RPMI8226 (cell line): ENCODE data around the gene SIK3.

Experiments
- DNase-seq: peaks from one replicate; pipeline ENCODE4 v3.0.0-alpha.2; 2015

SIK3 gene

DNA sequence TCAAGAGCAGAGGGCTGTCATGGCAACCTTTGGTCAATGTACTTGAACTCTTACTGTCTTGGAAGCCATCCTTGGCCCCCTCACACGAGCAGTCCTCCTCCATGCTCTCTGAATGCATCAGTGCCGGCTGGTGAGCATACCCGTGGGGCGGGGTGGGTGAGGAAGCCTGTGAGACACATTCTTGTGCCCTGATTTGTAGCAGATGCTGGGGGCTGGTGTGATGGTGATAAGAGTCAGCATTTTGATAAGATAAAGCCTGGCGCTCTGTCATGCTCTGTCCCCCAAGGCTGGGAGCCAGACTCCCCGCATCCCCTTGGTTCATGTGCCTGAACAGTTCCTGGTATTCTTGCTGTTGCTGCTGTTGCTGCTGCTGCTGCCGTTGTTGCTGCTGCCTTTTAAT, 240.3 kb downstream of the SIK3 start:
- no peak for DNase-seq

DNA sequence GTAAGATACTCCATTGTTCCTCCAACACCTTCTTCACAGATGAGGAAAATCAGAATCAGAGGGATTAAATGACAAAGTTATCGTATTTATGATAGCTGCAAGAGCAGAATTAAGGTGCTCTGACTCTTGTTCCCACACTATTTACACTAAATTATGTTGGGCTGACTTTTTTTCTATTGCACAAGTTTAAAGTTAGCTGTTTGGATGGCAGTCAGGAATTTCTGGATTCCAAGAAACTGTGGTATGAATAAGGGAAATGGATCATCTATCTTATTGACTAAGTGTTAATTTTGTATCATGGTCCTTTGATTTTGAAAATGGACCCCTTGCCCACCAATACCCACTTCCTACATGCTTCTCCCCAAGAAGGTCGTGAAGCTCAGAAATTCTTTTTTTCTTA, 240.9 kb downstream of the SIK3 start:
- DNase-seq: no peak

DNA sequence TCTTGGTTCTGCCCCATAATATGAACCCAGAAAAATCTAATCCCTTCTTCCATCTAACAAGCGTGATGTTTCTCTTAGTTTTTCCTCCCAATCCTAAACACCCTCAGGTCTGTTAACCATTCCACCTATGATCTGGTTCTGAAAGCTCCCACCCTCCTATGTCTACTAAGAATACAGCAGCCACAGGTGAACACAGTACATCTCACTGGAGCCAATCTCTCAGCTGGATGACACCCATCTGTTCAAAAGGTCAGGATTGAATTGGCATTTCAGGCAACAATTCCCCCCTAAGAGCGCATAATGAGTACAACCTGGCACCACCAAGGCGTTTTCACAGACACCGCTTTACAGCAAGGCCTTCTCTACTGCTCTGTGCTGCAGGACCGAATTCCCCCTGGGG, 241.8 kb downstream of the SIK3 start:
- no peak for DNase-seq

GRCh38 chr11:116855413-116855812, 242.8 kb downstream of the SIK3 start:
- no peak for DNase-seq

DNA sequence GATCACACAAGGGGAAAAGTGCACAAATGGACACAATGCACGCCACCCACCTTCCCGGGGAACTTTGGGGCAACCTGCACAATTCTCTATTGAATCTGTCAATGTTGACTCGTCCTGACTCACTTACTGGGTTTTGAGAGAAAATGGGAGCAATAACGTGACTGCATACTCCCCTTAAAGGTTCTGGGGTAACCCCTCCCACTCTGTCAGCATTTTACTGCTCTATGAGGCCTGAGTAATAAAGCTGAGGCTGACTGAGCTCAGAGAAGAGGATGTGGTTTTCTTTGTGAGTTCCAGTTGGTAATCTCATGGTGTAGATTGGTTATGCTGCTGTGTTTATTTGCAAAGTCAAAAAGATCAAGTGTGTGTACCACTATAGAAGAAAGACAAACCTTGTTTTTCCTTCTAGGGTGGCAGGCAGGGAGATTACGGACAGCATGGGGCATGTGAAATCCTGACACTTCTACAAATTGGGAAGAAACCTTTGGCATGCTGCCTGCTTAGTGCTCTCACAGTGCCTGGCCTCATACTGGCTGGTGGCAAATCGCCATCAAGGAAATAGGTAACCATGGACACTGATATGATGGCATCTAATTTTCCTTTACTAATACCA, 244.7 kb downstream of the SIK3 start:
- DNase-seq: no peak

- no peak for DNase-seq
These were observed 245.8 kb downstream of the SIK3 start for GRCh38 chr11:116852261-116853031.

DNA sequence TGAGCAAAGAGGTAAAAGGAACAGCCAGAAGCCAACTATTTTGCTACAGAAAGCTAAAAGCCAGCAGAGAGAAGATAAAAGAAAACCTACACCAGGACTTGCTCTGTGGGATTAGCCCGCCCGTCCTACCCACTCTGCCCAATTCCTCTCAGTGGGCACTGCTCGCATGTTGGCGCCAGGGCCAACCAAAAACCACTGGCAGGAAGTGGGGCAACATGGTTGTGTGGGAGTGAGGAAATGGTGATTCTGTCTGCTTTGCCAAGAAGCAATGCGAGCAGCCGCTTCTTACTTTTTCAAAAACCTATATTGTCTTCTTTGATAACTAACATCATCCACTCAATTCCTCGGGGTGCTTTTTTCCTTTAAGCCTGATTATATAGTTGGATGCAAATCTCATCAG, 246.6 kb downstream of the SIK3 start:
- no peak for DNase-seq

- no peak for DNase-seq
These were observed 248.7 kb downstream of the SIK3 start for GRCh38 chr11:116849486-116849885.

DNA sequence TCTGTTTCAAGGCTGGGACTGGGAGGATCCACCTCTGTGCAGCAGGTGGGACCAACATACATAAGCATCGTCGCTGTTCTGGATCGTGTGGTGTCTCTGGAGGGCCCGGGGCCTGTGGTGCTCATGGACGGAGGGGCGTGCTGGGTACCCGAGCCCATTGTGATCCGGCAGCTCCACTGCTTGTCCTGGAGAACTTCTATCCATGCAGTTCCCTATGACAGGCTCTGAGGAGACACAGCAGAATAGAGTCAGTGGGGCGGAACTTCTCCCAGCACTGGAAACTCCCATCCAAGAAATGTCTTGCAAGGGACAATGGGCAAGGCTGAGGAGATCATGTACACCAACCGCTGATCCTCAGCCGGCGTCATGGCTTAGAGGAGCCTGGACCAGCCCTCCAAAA, 249.2 kb downstream of the SIK3 start:
- no peak for DNase-seq

DNA sequence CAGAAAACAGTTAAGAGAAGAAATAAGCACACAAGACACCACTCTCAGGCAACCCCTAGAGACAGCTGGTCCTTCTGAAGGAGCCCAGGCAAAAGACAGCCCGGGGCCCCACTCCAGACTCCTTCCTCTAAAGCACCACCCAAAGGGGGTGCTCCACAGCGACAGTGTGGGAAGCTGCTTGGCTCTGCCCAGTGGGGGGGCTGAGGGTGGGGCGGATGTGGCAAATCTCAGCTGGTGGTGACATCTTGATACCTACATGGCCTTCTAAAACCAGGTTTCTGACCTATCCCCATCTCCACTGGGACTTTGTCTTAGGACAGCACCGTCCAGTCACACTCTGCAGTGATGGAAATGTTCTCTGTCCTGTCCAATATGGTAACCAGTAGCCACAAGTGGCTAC, 250.6 kb downstream of the SIK3 start:
- no peak for DNase-seq

DNA sequence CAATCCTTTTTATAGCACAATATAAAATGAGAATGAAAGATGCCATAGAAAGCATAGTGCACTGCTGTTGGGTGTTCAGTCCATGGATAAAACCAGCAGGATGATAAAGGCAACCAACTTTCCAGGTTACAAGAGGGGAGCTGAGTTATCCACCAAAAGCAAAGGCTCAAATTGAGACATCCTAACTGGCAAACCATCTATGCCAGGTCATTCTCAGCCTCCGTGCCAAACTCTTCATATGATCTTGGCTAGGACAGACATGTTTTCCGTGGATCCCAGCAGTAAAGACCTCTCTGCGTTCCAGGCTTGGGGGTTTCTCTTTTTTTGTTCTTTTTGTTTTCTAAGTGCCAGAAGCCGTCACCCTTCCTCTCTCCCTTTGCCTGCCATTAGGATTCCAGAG, 253.5 kb downstream of the SIK3 start:
- DNase-seq: no peak

DNA sequence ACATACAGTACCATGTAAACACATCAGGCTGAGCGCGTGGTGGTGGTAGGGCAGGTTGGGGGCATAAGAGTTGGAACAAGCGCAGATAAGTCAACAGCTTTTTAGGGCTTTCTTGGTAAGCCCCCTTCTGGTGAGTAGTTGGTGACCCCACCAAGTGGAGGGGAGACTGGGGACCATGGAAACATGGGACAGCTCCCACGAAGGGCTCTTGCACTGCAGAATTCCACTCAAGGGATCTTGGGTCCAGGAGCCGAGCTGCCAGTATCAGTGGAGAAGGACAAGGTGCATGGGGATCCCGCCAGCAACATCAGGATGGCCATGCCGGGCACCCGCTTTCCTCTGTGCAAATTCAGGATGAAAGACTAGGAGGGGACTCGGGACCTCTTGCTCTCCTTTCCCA, 254.6 kb downstream of the SIK3 start:
- no peak for DNase-seq

DNA sequence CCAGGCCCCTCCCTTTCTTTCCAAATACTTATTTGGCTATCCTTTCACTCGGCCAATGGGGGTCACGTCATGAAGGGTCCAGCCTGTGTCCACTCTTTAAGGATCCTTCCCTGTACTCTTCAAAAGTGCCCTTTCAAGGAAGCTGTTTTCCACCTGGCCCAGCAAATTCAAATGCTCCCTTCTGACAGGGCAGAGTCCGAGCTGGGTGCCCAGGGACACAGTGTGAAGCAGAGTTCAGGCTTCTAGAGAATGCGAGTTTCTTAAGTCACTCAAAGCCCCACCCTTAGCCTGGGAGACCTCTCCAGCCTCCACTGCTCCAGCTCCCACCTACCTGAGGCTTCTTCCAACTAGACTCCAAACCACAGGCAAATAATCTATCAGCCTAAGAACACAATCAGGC, 255.3 kb downstream of the SIK3 start:
- no peak for DNase-seq

- DNase-seq: no peak
These were observed 256.1 kb downstream of the SIK3 start for GRCh38 chr11:116842117-116842516.

DNA sequence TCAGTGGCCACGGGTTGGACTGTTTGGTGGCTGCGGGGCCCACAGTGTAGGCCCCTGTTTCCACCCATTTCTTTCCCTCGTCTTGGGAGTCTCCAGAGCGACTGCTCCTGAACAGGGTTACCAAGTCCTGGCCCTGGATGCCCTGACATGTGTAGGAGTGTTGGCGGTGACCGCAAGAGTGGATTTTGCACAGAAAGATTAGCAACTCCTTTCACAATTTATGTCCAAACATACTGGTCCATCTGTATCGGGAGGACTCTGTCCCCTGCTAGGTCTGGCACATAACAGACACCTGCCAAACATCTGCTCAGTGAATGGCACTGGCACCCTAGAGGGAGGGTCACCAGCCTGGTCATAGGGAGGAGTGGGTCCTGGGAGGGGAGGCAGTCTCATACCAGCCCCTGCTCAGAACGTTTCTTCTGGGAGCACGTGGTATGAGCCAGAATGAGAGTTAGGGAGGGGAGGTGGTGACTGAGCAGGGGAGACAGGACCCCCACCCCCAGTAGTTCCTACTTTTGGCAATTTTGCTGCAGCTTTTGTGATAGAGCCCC, 257.4 kb downstream of the SIK3 start:
- no peak for DNase-seq

DNA sequence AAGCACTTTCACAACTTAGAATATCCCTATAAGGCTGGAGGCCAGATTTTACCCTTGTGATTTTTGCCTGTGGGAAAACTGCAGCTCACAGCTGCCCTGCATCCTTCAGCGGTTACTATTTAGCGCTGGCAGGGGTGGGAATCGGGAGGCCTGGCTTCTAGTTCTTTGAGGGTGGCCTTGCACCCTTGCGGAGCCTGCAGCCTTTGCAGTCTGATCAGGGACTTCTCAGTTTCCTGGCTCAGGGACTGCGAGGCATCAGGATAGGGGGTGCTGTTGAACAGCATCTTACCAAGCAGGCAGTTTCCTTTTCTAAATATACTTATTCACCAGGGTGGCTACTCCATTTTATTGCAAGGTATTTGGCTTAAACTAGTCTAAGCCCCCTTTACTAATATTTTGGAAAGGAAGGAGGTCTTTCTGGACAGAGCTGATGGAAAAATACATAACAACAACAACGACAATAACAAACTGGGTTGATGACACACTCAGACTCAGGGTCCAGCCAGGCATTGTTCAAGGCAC, 257.9 kb downstream of the SIK3 start:
- DNase-seq: no peak

- no peak for DNase-seq
These were observed 259.7 kb downstream of the SIK3 start for GRCh38 chr11:116838321-116839084.

- no peak for DNase-seq
These were observed 260.8 kb downstream of the SIK3 start, which contains the start of gene APOA1 for GRCh38 chr11:116837231-116838091. Gene APOA1 (minus strand): TSS chr11:116837622. CDS start chr11:116837387, 235 bp downstream.

DNA sequence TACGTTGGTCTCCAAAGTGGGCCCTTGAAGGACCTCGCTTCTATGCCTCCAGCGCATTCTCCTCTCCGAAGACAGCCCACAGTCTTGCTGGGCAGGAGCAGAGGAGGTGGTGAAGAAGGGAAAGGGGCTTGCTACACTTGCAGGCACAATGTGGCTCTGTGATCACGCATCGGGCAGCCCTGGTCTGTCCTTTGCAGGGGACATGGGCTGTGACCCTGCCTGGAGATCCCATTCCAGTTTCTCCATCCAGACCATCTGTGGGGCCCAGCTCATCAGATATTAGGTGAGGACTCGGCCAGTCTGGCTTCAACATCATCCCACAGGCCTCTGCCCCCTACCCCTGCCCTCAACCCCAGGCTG, 261.6 kb downstream of the SIK3 start:
- DNase-seq: no peak

DNA sequence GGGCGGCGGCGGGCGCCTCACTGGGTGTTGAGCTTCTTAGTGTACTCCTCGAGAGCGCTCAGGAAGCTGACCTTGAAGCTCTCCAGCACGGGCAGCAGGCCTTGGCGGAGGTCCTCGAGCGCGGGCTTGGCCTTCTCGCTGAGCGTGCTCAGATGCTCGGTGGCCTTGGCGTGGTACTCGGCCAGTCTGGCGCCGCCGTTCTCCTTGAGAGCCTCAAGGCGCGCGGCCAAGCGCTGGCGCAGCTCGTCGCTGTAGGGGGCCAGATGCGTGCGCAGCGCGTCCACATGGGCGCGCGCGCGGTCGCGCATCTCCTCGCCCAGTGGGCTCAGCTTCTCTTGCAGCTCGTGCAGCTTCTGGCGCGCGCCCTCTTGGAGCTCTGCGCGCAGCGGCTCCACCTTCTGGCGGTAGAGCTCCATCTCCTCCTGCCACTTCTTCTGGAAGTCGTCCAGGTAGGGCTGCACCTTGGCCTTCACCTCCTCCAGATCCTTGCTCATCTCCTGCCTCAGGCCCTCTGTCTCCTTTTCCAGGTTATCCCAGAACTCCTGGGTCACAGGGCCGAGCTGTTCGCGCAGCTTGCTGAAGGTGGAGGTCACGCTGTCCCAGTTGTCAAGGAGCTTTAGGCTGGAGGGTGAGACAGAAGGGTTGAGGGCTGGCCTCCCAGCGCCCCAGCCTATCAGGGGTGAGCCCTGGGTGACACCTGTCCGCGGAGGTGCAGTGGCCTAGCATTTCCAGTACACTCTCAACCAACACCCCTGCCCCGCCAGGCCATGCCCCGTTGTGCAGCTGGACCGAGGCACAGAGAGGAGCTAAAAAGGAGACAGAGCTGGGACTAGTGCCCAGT, 262.2 kb downstream of the SIK3 start:
- DNase-seq: peak; percentile 97

DNA sequence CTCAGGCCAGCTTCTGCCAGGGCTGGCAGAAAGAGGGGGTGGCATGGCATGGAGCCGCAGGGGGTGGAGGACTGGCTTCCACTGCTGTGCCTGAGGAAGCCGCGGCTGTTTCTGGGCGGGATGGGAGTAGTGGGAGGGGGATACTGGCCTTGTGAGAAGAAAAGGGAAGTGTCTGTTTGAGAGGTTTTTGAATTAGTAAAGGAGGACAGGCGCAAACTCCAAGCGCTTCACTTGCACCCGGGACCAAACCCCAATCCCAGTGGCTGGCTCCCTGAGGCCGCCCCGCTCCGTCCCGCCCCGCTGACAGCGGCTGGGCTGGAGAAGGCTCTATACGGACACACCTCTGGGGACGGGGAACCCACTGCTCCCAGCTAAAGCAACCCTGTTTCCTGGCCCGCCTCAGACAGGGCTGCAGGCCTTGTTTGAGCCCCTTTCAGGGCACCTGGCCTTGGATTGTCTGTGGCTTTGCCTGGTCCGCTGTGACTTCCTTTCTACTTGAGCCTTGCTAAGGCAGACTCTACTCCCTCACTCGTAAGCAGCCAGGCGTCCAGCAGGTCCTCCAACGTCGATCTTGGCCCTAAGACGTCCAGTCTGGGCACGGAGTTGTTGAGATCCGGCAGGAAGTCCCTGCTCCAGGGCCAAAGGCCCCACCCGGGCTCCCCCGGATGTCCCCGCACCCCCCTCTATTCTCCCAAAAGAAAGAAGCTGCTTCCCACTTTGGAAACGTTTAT, 263.0 kb downstream of the SIK3 start:
- no peak for DNase-seq
